Measurements from ENCODE around the gene FUZ.

The FUZ gene

DNA sequence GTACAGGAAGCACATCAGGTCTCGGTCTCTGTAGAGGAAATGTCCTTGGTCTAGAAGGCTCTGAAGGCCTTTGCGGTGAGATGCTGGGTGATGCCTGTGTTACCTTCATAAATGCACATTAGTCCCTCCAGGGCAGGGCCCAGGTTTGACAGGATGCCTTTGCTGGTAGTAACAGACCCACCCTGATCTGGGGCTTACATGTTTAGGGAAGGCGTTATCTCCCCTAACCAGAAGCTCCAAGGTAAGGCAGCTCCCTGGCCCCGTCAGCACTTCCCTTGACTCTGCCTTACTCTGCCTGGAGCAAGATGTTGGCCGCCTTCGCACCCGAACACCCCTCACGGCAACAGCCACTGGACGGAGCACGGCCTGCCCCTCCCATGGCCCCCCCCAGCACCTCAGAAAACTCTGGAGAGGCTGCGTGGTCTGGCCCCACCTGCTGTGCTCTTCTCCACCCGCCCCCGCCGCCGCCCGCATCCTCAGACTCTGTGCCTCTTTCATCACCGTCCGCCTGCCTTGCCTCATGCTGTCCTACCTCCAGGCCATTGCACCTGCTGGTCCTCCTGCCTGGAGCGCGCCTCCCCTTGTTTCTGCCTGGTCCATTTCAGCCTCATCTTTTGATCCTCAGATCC lies 37.2 kb downstream of the FUZ start:
- Mint-ChIP-seq H3K9me3 (no peaks in the 10 kb centered on the region), H3K27ac (no peak overlapping the region)

DNA sequence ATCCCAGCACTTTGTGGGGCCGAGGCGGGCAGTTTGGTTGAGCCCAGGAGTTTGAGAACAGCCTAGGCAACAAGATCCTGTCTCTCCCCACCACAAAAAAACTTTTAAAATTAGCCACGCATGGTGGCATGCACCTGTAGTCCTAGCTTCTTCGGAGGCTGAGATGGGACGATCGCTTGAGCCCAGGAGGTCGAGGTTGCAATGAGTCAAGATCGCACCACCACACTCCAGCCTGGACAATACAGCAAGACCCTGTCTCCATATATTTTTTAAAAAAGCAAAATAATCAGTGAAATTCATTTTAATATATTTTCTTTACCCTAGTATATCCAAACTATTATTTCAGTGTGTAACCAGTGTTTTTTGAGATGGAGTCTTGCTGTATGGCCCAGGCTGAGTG lies 38.1 kb downstream of the FUZ start:
- Mint-ChIP-seq H3K27ac (no peak overlapping the region), H3K4me1 (ENCODE audit: low read depth) (peaks cover 13% of the 10 kb centered on the region), H3K4me3 (no peak overlapping the region), H3K27me3 (ENCODE audit: low read depth) (no peaks in the 10 kb centered on the region), H3K9me3 (no peaks in the 10 kb centered on the region), H3K36me3 (ENCODE audit: low read depth) (peaks cover 12% of the 10 kb centered on the region)

More for the DNA sequence above, 37.2 kb downstream of the FUZ start:
- Mint-ChIP-seq H3K27me3 (ENCODE audit: low read depth) (no peaks in the 10 kb centered on the region), H3K4me1 (ENCODE audit: low read depth) (peaks cover 16% of the 10 kb centered on the region), H3K36me3 (ENCODE audit: low read depth) (peaks cover 11% of the 10 kb centered on the region), H3K4me3 (no peak overlapping the region)

DNA sequence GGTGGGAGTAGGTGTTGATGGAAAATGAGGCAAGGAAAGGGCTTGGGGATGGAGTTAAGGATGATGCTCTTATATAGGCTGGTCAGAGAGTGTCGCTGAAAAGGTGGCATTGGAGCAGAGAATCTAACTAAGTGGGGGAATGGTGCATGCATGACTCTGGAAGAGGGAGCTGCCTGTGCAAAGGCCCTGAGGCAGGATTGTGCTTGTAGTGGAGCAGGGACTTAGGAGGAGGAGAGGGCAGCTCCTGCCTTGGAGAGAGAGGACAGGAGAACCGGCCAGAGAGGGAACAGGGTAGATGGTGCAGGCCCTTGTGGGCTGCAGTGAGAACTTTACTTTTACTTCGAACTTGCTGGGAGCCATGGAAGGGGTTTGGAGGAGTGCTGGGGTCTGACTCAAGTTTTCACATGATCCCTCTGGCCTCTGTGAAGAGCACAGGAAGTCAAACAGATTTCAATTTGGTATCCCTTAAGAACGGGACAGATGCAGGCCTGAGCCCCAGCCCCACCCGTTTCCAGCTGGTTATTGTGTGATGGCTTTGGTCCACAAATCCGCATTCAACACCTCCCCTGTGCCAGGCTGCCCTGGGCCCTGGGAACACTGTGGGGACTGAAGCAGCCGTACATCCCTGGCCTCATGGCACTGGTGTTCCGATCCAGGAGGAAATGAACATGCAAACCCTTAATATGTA lies 39.3 kb downstream of the FUZ start:
- no peaks in the 10 kb centered on the region for H3K27me3 Mint-ChIP-seq (ENCODE audit: low read depth)
- H3K4me1 Mint-ChIP-seq (ENCODE audit: low read depth) = peaks cover 15% of the 10 kb centered on the region
- no peak overlapping the region for H3K4me3 Mint-ChIP-seq
- H3K27ac Mint-ChIP-seq = peak overlapping the region; percentile 55
- H3K36me3 Mint-ChIP-seq (ENCODE audit: low read depth) = peaks cover 13% of the 10 kb centered on the region
- H3K9me3 Mint-ChIP-seq = no peaks in the 10 kb centered on the region

DNA sequence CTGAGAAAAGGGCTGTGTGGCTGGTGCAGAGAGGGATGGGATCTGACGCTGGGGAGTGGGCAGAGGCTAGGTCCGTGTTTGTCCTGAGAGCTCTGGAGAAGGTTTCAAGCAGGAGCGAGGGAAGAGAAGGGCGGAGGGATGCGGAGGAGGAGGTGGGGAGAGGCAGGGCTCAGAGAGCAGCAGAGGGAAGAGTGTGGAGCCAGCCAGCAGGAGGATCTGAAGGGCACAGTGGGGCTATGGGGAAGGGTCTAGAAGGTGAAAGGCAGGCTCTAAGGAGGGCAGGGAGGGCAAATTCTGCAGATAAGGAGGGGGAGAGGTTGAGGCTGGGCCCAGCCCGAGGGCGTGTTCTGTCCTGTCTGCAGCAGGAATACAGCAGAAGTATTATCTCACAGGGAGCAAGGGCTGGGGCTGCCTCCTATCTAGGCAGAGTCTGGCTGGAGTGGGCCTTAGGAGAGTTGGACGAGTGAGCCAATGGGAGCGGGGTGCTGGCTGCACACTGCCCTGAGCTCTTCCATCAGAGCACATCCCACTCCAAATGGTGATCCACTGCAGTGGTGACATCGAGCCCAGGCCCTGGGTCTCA lies 40.2 kb downstream of the FUZ start:
- Mint-ChIP-seq H3K4me3 (no peak overlapping the region), H3K4me1 (ENCODE audit: low read depth) (peaks cover 22% of the 10 kb centered on the region), H3K27me3 (ENCODE audit: low read depth) (no peaks in the 10 kb centered on the region), H3K9me3 (no peaks in the 10 kb centered on the region), H3K36me3 (ENCODE audit: low read depth) (peaks cover 15% of the 10 kb centered on the region), H3K27ac (no peak overlapping the region)

DNA sequence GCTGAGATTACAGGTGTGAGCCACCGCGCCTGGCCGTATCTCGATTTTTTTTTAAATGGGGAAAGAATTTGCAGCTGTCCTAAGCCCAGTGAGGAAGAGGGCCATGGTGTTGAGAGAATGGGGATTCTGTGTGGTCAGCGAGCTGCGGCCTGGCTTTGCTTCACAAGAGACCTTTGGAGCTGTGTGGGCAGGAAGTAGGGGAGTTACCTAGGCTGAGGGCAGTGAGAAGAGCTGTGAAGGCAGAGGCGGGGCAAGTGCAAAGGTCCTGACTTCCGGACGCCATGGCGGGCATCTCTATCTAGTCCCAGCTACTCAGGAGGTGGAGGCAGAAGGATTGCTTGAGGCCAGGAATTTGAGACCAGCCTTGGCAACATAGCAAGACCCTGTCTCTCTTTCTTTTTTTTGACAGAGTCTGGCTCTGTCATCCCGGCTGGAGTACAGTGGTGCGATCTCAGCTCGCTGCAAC lies 41.4 kb downstream of the FUZ start:
- no peaks in the 10 kb centered on the region for H3K9me3 Mint-ChIP-seq
- H3K27ac Mint-ChIP-seq = no peak overlapping the region
- H3K4me3 Mint-ChIP-seq = no peak overlapping the region
- no peaks in the 10 kb centered on the region for H3K27me3 Mint-ChIP-seq (ENCODE audit: low read depth)
- peaks cover 29% of the 10 kb centered on the region for H3K4me1 Mint-ChIP-seq (ENCODE audit: low read depth)
- H3K36me3 Mint-ChIP-seq (ENCODE audit: low read depth) = peaks cover 15% of the 10 kb centered on the region

DNA sequence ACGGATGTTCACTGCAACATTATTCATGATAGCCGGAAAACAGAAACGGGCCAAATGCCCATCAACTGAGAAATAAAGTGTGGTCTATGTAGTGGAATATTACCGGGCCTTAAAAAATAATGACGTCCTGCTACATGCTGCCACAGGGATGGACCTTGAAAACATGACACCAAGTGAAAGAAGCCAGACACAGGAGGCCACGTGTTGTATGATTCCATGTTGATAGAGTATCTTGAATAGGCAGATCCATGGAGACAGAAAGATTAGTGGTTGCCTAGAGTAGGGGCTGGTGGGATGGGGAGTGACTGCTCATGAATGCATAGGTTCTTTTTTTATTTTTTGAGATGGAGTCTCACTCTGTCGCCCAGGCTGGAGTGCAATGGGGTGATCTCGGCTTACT lies 42.6 kb downstream of the FUZ start:
- Mint-ChIP-seq H3K9me3 (no peaks in the 10 kb centered on the region), H3K27me3 (ENCODE audit: low read depth) (no peaks in the 10 kb centered on the region), H3K4me3 (no peak overlapping the region), H3K36me3 (ENCODE audit: low read depth) (peaks cover 15% of the 10 kb centered on the region), H3K4me1 (ENCODE audit: low read depth) (peaks cover 30% of the 10 kb centered on the region), H3K27ac (no peak overlapping the region)

DNA sequence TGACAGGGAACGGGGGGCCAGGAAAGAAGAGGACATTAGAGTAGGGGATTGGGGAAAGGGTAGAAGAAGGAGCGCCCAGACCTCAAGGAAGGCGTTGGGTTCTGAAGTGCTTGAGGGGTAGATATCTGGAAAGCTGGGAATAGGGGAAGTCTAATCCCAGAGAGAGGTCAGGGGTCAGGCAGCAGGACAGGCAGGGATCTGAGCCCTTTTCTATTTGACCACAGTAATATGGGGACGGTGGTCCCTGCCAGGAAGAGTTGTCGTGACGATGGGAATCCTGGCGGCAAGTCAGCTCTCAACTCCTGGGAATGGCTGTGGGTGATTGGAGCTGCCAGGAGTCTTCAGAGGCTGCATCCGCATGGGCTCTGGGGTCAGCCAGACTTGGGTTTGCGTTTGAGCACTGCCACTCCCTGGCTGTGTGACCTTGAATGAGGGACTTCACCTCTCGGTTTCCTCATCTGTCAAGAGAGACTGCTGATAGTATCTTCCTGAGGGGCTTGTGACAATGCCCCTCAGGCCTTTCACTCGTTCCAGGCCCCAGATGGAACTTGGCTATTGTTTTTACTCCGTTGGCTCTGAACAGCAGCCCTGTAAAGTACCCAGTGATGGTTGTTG lies 45.0 kb downstream of the FUZ start:
- peaks cover 11% of the 10 kb centered on the region for H3K36me3 Mint-ChIP-seq (ENCODE audit: low read depth)
- H3K27me3 Mint-ChIP-seq (ENCODE audit: low read depth) = no peaks in the 10 kb centered on the region
- peak overlapping the region; percentile 67 for H3K27ac Mint-ChIP-seq
- peaks cover 30% of the 10 kb centered on the region for H3K4me1 Mint-ChIP-seq (ENCODE audit: low read depth)
- H3K9me3 Mint-ChIP-seq = no peaks in the 10 kb centered on the region
- peak overlapping the region; percentile 94 for H3K4me3 Mint-ChIP-seq

DNA sequence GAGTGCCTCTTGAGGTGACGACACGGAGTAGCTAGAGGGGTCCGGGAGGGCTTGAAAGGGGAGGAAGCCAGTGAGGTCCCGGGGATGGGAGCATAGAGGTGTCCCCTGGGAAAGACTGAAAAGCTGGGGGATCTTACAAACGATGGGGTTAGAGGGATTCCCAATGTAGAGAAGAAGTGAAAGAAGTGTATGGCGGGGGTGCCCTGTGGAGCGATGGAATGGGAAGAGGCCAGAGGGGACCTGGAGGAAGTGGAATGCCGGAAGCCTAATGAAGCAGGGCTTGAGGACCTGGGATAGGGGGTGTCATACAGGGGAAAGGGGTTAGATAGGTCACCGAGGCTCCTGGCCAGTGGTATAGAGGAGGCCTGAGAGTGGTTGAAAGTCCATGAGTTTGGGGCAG lies 45.7 kb downstream of the FUZ start:
- Mint-ChIP-seq H3K27me3 (ENCODE audit: low read depth) (no peaks in the 10 kb centered on the region), H3K9me3 (no peaks in the 10 kb centered on the region), H3K27ac (peak overlapping the region; percentile 67), H3K36me3 (ENCODE audit: low read depth) (peaks cover 8% of the 10 kb centered on the region), H3K4me1 (ENCODE audit: low read depth) (peaks cover 30% of the 10 kb centered on the region), H3K4me3 (peak overlapping the region; percentile 94)

DNA sequence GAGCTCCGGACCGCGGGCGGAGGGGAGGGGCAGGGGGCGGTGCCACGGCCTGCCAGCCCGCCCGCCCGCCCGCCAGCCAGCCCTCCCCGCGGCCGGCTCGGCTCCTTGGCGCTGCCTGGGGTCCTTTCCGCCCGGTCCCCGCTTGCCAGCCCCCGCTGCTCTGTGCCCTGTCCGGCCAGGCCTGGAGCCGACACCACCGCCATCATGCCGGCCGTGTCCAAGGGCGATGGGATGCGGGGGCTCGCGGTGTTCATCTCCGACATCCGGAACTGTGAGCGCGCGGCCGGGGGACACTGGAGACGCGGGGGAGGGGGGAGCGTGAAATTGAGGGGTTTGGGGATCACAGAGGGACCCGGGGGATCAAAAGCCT lies 46.2 kb downstream of the FUZ start, which contains the start of gene AP2A1:
Gene AP2A1 (plus strand): TSS at position 72 of the 370 bp plus-strand sequence. CDS start 133 bp downstream, at position 205.
- Mint-ChIP-seq H3K36me3 (ENCODE audit: low read depth) (peaks cover 8% of the 10 kb centered on the region), H3K27me3 (ENCODE audit: low read depth) (no peaks in the 10 kb centered on the region), H3K9me3 (no peaks in the 10 kb centered on the region)

DNA sequence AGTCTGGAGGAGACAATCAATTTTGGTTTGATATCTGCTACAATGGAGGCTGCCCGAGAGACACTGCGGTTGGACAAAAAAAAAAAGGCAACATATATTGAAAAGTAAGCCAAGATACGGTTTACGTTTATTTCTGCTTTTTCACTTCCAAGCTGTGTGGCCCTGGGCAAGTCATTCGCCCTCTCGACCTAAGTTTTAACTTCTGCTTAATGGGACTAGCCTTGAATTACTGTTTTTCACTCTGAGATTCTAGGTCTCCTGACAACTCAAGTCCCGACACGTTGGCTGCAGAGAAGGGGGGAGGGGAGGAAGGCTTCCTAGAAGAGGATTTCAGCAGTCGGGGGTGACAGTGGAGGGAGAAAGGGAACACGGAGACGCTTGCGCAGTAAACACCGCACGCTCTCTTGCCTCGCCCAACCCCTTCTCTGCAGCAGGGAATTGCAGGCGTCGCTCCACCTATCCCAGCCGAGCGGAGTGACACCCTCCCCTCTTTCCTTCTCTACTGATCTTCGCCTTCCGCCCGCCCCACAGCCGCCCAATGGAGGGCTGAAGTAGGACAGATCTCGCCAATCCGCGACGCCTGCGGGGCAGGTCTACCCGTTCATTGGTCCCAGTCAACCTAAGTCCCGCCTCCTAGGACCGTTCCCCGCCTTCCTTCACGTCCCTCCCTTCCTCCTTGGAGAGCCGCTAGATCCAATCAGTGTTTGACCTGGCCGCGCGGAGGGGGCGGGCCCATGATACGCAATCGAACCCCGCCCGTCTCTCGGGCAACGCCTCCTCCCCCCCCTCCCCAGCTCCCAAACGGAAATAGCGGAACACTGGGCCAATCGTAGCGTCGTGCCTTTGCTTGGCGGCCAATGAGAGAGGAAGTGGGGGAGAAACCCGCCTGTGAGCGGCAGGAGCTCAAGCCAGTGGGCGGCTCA lies 46.8 kb downstream of the FUZ start:
- H3K27me3 Mint-ChIP-seq (ENCODE audit: low read depth) = no peaks in the 10 kb centered on the region
- H3K4me1 Mint-ChIP-seq (ENCODE audit: low read depth) = peaks cover 27% of the 10 kb centered on the region
- peak overlapping the region; percentile 90 for H3K27ac Mint-ChIP-seq
- H3K9me3 Mint-ChIP-seq = no peaks in the 10 kb centered on the region
- H3K36me3 Mint-ChIP-seq (ENCODE audit: low read depth) = peaks cover 4% of the 10 kb centered on the region
- peak overlapping the region; percentile 87 for H3K4me3 Mint-ChIP-seq

More for the DNA sequence above, 46.2 kb downstream of the FUZ start, which contains the start of gene AP2A1:
- Mint-ChIP-seq H3K4me3 (peak within 1 kb of the TSS; percentile 94), H3K27ac (peak within 1 kb of the TSS; percentile 90), H3K4me1 (ENCODE audit: low read depth) (peaks cover 30% of the 10 kb centered on the region)

DNA sequence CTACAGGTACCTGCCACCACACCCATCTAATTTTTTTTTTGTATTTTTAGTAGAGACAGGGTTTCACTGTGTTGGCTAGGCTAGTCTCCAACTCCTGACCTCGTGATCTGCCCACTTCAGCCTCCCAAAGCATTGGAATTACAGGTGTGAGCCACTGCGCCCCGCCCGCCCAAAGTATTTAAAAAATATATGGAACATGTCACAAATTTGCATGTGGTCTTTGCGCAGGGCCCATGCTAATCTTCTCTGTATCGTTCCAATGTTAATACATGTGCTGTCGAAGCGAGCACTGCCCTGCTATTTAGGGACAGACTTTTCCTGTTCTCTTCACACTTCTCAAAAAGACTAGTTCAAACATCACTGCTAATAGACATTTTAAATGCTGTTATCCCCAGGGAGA lies 48.8 kb downstream of the FUZ start:
- no peak overlapping the region for H3K4me3 Mint-ChIP-seq
- H3K4me1 Mint-ChIP-seq (ENCODE audit: low read depth) = peaks cover 24% of the 10 kb centered on the region
- no peaks in the 10 kb centered on the region for H3K27me3 Mint-ChIP-seq (ENCODE audit: low read depth)
- H3K27ac Mint-ChIP-seq = no peak overlapping the region
- peaks cover 2% of the 10 kb centered on the region for H3K36me3 Mint-ChIP-seq (ENCODE audit: low read depth)
- H3K9me3 Mint-ChIP-seq = no peaks in the 10 kb centered on the region

DNA sequence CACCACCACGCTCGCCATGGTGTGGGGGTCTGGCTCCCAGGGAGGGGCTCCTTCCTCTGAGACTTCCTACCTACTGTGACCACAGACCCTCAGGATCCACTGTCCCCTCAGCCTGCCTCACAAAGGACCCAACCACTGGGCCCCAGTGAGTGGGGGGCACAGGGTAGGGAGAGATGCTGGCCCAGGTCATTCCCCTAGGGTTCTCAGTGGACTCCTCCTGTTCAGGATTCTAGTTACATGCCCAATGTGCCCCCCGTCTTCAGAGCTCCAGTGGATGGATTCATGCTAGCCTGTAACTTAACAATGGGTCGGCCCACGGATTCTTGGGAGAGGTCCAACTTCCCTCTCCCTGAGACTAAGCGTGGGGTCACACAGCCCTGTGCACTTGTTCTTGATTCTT lies 49.9 kb downstream of the FUZ start, which contains the start of gene TSKS:
Gene TSKS (minus strand): TSS at position 77 of the 400 bp plus-strand sequence. CDS start 59 bp downstream, at position 18.
- Mint-ChIP-seq H3K4me1 (ENCODE audit: low read depth) (peaks cover 15% of the 10 kb centered on the region), H3K36me3 (ENCODE audit: low read depth) (no peaks in the 10 kb centered on the region), H3K27ac (peak within 1 kb of the TSS; percentile 62), H3K9me3 (no peaks in the 10 kb centered on the region), H3K27me3 (ENCODE audit: low read depth) (no peaks in the 10 kb centered on the region), H3K4me3 (no peak within 1 kb of the TSS)

DNA sequence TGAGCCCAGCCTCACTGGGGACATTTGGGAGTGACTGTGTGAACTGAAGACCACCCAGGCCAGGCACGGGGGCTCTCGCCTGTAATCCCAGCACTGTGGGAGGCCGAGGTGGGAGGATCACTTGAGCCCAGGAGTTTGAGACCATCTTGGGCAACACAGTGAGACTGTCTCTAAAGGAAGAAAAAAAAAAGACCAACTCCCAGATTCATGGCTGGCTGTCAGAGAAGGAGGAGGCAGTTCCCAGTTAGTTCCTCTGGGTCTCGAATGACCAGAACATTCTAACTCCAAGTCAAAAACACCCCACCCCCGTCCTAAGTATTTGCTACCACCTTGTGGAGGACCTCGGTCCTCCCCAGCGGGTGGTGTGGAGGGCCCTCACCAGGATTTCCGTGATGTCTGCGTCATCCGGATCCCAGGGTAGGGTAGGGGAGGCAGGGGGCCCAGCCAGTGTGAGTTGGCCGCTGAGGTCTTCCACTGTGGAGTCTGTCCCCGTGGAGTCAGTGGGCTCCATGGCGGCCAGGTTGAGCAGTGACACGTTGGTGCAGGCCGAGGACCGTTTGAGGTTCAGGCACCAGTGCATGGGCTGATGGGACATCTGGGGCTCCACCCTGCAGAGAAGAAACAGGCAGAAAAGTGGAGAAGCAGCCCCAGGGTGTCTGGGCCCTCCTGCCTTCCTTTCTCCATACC lies 51.3 kb downstream of the FUZ start:
- Mint-ChIP-seq H3K4me3 (no peak overlapping the region), H3K36me3 (ENCODE audit: low read depth) (no peaks in the 10 kb centered on the region), H3K27me3 (ENCODE audit: low read depth) (no peaks in the 10 kb centered on the region), H3K9me3 (no peaks in the 10 kb centered on the region), H3K4me1 (ENCODE audit: low read depth) (peaks cover 5% of the 10 kb centered on the region), H3K27ac (peak overlapping the region; percentile 59)
